ENCODE data around the gene GSC2. TPM values are rescaled to one million over a fixed set of nuclear protein-coding genes. Genes with fewer than 3 reads are reported as not detected.

GSC2 gene
- polyA plus RNA-seq, 3 donors, result not detected

- Mint-ChIP-seq H3K27ac (no peak overlapping the region), H3K9me3 (peaks cover 0 to 3% (median 0%) of the 10 kb centered on the region in 7 donors), H3K4me3 (no peak overlapping the region), H3K27me3 (ENCODE audit: low read depth in 3 of 3) (peaks cover 13 to 14% (median 14%) of the 10 kb centered on the region in 3 donors), H3K4me1 (peaks cover 10% of the 10 kb centered on the region), H3K36me3 (peaks cover 42 to 55% of the 10 kb centered on the region in 2 donors)
- Histone ChIP-seq H3K27me3 (ENCODE audit: control insufficient read depth in 2 of 2, insufficient read depth in 2 of 2, low read length in 2 of 2) (peaks cover under 1 to 7% of the 10 kb centered on the region in 2 donors), H3K36me3 (replicated peaks in 1 of 2; ENCODE audit: control insufficient read depth in 1 of 2, insufficient read depth in 2 of 2, low read length in 2 of 2) (peaks cover 52 to 53% of the 10 kb centered on the region in 2 donors), H2AFZ (ENCODE audit: insufficient read depth, low read depth, low read length, poor library complexity, severe bottlenecking) (no peak overlapping the region), H4K20me1 (ENCODE audit: insufficient read depth, low read length) (no peaks in the 10 kb centered on the region), H3K9me3 (replicated peaks in 1 of 2; ENCODE audit: control insufficient read depth in 1 of 2, insufficient read depth in 1 of 2, low read length in 2 of 2) (no peaks in the 10 kb centered on the region), H3K27ac (ENCODE audit: low read depth in 1 of 2, low read length in 2 of 2) (no peak overlapping the region), H3K4me2 (replicated peaks; ENCODE audit: extremely low read depth, low read length, poor library complexity, severe bottlenecking) (no peak overlapping the region), H3K79me2 (ENCODE audit: insufficient read depth, low read length) (peaks cover 16% of the 10 kb centered on the region), H3K9ac (ENCODE audit: insufficient read depth, low read length, poor library complexity, severe bottlenecking) (no peak overlapping the region), H3K4me3 (replicated peaks in 1 of 3; ENCODE audit: low read depth in 2 of 3, low read length in 3 of 3) (no peak overlapping the region), H3K4me1 (ENCODE audit: control insufficient read depth in 1 of 2, insufficient read depth in 2 of 2, low read length in 2 of 2) (peaks cover 10 to 11% of the 10 kb centered on the region in 2 donors)
- intact Hi-C loops (cut with micrococcal nuclease), result no loop called here
- 100% methylated on average over 1 of the region's 9 CpGs for WGBS (ENCODE audit: insufficient coverage)
- TF ChIP-seq, protein P1, sequence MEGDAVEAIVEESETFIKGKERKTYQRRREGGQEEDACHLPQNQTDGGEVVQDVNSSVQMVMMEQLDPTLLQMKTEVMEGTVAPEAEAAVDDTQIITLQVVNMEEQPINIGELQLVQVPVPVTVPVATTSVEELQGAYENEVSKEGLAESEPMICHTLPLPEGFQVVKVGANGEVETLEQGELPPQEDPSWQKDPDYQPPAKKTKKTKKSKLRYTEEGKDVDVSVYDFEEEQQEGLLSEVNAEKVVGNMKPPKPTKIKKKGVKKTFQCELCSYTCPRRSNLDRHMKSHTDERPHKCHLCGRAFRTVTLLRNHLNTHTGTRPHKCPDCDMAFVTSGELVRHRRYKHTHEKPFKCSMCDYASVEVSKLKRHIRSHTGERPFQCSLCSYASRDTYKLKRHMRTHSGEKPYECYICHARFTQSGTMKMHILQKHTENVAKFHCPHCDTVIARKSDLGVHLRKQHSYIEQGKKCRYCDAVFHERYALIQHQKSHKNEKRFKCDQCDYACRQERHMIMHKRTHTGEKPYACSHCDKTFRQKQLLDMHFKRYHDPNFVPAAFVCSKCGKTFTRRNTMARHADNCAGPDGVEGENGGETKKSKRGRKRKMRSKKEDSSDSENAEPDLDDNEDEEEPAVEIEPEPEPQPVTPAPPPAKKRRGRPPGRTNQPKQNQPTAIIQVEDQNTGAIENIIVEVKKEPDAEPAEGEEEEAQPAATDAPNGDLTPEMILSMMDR (IDR thresholded peaks at IDR 0.05), result no peak
- DNase-seq, result no peak
These were observed 7.7 kb downstream of the GSC2 start for GRCh38 chr22:19142394-19142793.

GRCh38 chr22:19139974-19140373 lies 10.1 kb downstream of the GSC2 start:
- intact Hi-C loops (cut with micrococcal nuclease), result no loop called here
- WGBS (ENCODE audit: insufficient coverage), result 100% methylated on average over 5 of the region's 5 CpGs
- H3K4me1 Mint-ChIP-seq, result peaks cover 10% of the 10 kb centered on the region
- Histone ChIP-seq H3K4me2 (replicated peaks; ENCODE audit: extremely low read depth, low read length, poor library complexity, severe bottlenecking) (no peak overlapping the region), H3K4me1 (ENCODE audit: control insufficient read depth in 1 of 2, insufficient read depth in 2 of 2, low read length in 2 of 2) (peaks cover 10 to 11% of the 10 kb centered on the region in 2 donors), H3K4me3 (replicated peaks in 1 of 3; ENCODE audit: low read depth in 2 of 3, low read length in 3 of 3) (no peak overlapping the region), H3K79me2 (ENCODE audit: insufficient read depth, low read length) (peaks cover 16% of the 10 kb centered on the region), H2AFZ (ENCODE audit: insufficient read depth, low read depth, low read length, poor library complexity, severe bottlenecking) (no peak overlapping the region), H3K27me3 (ENCODE audit: control insufficient read depth in 2 of 2, insufficient read depth in 2 of 2, low read length in 2 of 2) (no peaks in the 10 kb centered on the region), H3K27ac (ENCODE audit: low read depth in 1 of 2, low read length in 2 of 2) (no peak overlapping the region), H4K20me1 (ENCODE audit: insufficient read depth, low read length) (no peaks in the 10 kb centered on the region), H3K9me3 (replicated peaks in 1 of 2; ENCODE audit: control insufficient read depth in 1 of 2, insufficient read depth in 1 of 2, low read length in 2 of 2) (no peaks in the 10 kb centered on the region), H3K9ac (ENCODE audit: insufficient read depth, low read length, poor library complexity, severe bottlenecking) (no peak overlapping the region), H3K36me3 (replicated peaks in 1 of 2; ENCODE audit: control insufficient read depth in 1 of 2, insufficient read depth in 2 of 2, low read length in 2 of 2) (peaks cover 72 to 75% of the 10 kb centered on the region in 2 donors)
- peaks cover 0 to 3% (median 0%) of the 10 kb centered on the region in 3 donors for H3K27me3 Mint-ChIP-seq (ENCODE audit: low read depth in 3 of 3)
- H3K4me3 Mint-ChIP-seq, result no peak overlapping the region
- peak overlapping the region in 2 of 7 donors; percentile 25 to 67 for H3K27ac Mint-ChIP-seq
- DNase-seq, result no peak
- H3K9me3 Mint-ChIP-seq, result peaks cover 0 to 2% (median 0%) of the 10 kb centered on the region in 7 donors
- peaks cover 62 to 77% of the 10 kb centered on the region in 2 donors for H3K36me3 Mint-ChIP-seq
- TF ChIP-seq, protein P1 (IDR thresholded peaks at IDR 0.05), result no peak
